Tibial artery (tissue), 4 donors: ENCODE results near the gene TP53.

Experiments
- DNase-seq, 2 donors: peaks; one replicate each; pipeline ENCODE4 v3.0.0-alpha.2; 2019
- H3K27ac ChIP-seq, 2 donors: fragments of 200-600 bp; sonication (generic) in 1 of 2; 1 replicate in 1 of 2; 2 replicates in 1 of 2; pipeline ENCODE4 v1.5.1; 2018 to 2019; ENCODE audit warnings: mild to moderate bottlenecking in 1 of 2
- H3K27me3 ChIP-seq, 2 donors: fragments of 200-600 bp; sonication (generic) in 1 of 2; one replicate each; pipeline versions ENCODE4 v1.5.1 to v1.6.0; 2016 to 2019
- H3K36me3 ChIP-seq, 3 donors: fragments of 200-600 bp; sonication (generic) in 2 of 3; one replicate each; pipeline ENCODE4 v1.5.1; 2016 to 2019; ENCODE audit warnings: mild to moderate bottlenecking in 2 of 3
- H3K4me1 ChIP-seq, 4 donors: fragments of 200-600 bp; sonication (generic) in 2 of 4; 1 replicate in 3 of 4; 2 replicates in 1 of 4; pipeline ENCODE4 v1.5.1; 2016 to 2019
- H3K4me3 ChIP-seq, 2 donors: fragments of 200-600 bp; sonication (generic) in 1 of 2; 1 replicate in 1 of 2; 2 replicates in 1 of 2; pipeline ENCODE4 v1.5.1; 2018 to 2019; ENCODE audit warnings: mild to moderate bottlenecking in 2 of 2
- H3K9me3 ChIP-seq, 3 donors: fragments of 200-600 bp; sonication (generic) in 1 of 3; one replicate each; pipeline ENCODE4 v1.5.1; 2016 to 2019
- intact Hi-C: fragments of 100-400 bp; cut with DNase I; formaldehyde crosslinking; loops from one replicate; pipeline ENCODE4 v1.15.0; 2023; ENCODE audit warnings: low total_unique reads
- TF ChIP-seq, protein P1 (sequence below), 2 experiments: fragments of 200-600 bp in 1 of 2; fragments of 450-650 bp in 1 of 2; IDR thresholded peaks; one replicate each; pipeline ENCODE4 v1.5.1; 2017 to 2019; ENCODE audit warnings: antibody characterized with exemption in 2 of 2, mild to moderate bottlenecking in 1 of 2, moderate library complexity in 1 of 2

Gene TP53

DNA sequence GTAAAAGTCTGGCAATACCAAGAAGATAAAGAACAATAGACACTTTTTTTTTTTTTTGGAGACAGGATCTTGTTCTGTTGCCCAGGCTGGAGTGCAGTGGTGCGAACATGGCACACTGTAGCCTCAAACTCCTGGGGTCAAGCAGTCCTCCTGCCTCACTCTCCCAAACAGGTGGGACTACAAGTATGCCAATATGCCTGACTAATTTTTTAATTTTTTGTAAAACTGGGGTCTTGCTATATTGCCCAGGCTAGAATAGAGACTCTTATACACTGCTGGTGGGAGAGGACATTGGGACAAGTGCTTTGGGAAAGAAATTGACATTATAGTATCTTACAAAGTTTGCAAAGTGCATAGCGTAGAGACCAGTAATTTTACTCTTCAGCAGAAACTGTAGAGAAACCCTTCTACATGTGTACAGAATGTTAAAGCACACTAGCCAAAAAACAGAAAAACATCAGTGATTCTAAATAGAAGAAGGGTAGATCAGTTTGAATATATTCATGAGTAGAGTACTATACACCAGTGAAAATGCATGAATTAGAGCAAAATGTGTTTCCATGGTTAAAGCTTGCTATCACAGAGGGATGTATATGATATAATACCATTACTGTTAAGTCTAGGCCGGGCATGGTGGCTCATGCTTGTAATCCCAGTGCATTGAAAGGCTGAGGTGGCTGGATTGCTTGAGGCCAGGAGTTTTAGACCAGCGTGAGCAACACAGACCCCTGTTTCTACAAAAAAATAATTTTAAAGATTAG lies 10.7 kb upstream of the TP53 start:
- no peak for DNase-seq
- Histone ChIP-seq H3K27me3 (peaks cover 0 to 11% of the 10 kb centered on the region in 2 donors), H3K9me3 (no peaks in the 10 kb centered on the region), H3K27ac (no peak overlapping the region), H3K36me3 (peaks cover 22 to 48% (median 27%) of the 10 kb centered on the region in 3 donors), H3K4me1 (no peaks in the 10 kb centered on the region), H3K4me3 (no peak overlapping the region)
- intact Hi-C loops: no loop called here
- TF ChIP-seq, protein P1, sequence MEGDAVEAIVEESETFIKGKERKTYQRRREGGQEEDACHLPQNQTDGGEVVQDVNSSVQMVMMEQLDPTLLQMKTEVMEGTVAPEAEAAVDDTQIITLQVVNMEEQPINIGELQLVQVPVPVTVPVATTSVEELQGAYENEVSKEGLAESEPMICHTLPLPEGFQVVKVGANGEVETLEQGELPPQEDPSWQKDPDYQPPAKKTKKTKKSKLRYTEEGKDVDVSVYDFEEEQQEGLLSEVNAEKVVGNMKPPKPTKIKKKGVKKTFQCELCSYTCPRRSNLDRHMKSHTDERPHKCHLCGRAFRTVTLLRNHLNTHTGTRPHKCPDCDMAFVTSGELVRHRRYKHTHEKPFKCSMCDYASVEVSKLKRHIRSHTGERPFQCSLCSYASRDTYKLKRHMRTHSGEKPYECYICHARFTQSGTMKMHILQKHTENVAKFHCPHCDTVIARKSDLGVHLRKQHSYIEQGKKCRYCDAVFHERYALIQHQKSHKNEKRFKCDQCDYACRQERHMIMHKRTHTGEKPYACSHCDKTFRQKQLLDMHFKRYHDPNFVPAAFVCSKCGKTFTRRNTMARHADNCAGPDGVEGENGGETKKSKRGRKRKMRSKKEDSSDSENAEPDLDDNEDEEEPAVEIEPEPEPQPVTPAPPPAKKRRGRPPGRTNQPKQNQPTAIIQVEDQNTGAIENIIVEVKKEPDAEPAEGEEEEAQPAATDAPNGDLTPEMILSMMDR (IDR thresholded peaks at IDR 0.05): no peak

DNA sequence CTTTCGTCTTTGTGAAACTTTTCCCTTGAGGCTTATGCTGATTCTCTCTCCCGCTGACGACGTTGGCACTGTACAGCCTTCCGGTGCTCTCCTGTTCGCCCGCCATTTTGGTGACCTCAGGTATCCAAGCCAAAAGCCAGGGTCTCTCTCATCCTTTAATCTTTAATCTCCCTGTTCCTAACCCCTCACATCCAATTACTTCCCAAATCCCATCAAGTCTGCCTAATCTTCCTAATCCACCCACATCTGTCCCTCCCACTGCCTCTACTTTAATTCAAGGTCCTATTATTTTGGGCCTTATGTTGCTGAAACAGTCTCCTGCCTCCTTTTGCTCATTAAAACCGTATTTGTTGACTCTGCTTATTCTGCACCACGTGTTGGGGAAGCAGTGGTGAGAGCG lies 8.3 kb upstream of the TP53 start:
- no peak for DNase-seq
- Histone ChIP-seq H3K27ac (no peak overlapping the region), H3K4me3 (no peak overlapping the region), H3K4me1 (no peaks in the 10 kb centered on the region), H3K36me3 (peaks cover 3 to 23% (median 4%) of the 10 kb centered on the region in 3 donors), H3K27me3 (no peaks in the 10 kb centered on the region), H3K9me3 (no peaks in the 10 kb centered on the region)
- intact Hi-C loops: no loop called here
- TF ChIP-seq, protein P1 (IDR thresholded peaks at IDR 0.05): no peak

DNA sequence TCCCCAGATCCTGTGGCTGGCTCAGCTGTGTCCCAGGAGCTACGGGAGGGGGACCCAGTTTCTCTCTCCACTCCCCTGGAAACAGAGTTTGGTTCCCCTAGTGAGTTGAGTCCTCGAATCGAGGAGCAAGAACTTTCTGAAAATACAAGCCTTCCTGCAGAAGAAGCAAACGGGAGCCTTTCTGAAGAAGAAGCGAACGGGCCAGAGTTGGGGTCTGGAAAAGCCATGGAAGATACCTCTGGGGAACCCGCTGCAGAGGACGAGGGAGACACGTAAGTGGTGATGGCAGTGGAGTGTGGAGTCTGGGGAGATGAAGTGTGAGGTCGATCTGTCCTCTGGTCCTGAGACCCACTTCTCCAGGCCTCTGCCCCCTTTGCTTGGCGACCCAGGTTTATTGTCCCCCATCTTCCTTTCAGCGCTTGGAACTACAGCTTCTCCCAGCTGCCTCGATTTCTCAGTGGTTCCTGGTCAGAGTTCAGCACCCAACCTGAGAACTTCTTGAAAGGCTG lies 1.6 kb upstream of the TP53 start:
- Histone ChIP-seq H3K36me3 (no peaks in the 10 kb centered on the region), H3K9me3 (no peaks in the 10 kb centered on the region), H3K27ac (peak overlapping the region; percentile 66 to 94), H3K4me3 (peak overlapping the region; percentile 82 to 87), H3K4me1 (peaks cover 0 to 32% (median 20%) of the 10 kb centered on the region in 4 donors), H3K27me3 (no peaks in the 10 kb centered on the region)
- intact Hi-C loops: loop anchor here (5.0 kb wide), 1 partner anchor 62 kb away; the partner anchor contains the start of gene SAT2
- no peak for DNase-seq
- TF ChIP-seq, protein P1 (IDR thresholded peaks at IDR 0.05): no peak

DNA sequence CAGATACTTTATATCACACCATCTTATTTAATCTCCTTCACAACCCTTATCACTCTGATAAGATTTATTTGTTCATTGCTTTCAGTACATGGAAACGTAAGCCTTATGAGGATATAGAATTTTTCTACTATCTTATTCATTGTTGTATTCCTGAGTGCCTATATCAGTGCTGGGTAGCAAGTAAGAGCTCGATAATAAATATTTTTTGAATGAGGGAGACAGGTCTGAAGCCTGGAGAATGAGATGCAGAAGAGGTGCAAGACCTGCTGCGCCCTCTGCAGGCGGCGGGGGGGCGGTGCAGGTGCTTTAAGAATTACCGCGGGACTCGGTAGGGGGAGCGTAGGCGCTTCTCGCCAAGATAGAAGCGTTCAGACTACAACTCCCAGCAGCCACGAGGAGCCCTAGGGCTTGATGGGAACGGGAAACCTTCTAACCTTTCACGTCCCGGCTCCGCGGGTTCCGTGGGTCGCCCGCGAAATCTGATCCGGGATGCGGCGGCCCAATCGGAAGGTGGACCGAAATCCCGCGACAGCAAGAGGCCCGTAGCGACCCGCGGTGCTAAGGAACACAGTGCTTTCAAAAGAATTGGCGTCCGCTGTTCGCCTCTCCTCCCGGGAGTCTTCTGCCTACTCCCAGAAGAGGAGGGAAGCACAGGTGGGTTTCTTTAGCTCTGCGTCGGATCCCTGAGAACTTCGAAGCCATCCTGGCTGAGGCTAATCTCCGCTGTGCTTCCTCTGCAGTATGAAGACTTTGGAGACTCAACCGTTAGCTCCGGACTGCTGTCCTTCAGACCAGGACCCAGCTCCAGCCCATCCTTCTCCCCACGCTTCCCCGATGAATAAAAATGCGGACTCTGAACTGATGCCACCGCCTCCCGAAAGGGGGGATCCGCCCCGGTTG lies 868 bp upstream of the TP53 start, which contains the start of gene WRAP53:
Gene WRAP53, plus strand, starts transcription at position 570 of the 900 bp plus-strand sequence. Its CDS starts 172 bp downstream, at position 742.
- peak; percentile 99 for DNase-seq
- no peaks in the 10 kb centered on the region for H3K36me3 ChIP-seq

More for the DNA sequence above, 868 bp upstream of the TP53 start, which contains the start of gene WRAP53:
- Histone ChIP-seq H3K9me3 (no peaks in the 10 kb centered on the region), H3K4me1 (peaks cover 0 to 33% (median 21%) of the 10 kb centered on the region in 4 donors), H3K4me3 (peak within 1 kb of the TSS; percentile 82 to 87), H3K27me3 (no peaks in the 10 kb centered on the region), H3K27ac (peak within 1 kb of the TSS; percentile 93 to 94)
- TF ChIP-seq, protein P1 (IDR thresholded peaks at IDR 0.05): peak; percentile 97 to 99
- intact Hi-C loops: loop anchor here (5.0 kb wide), 1 partner anchor 61 kb away; the partner anchor contains the start of gene SAT2
